SU-DHL-6 (cell line): ENCODE results near the gene GPRIN3.

Experiments
- H2AFZ ChIP-seq: fragments of 200-600 bp; sonication (generic); 2 replicates; pipeline ENCODE4 v1.6.1; 2014; ENCODE audit warnings: low read depth, mild to moderate bottlenecking, moderate library complexity, mixed read lengths, antibody characterized with exemption, low read length; ENCODE audit not compliant: severe bottlenecking
- H3F3A ChIP-seq: fragments of 200-600 bp; shearing (Covaris generic); 2 replicates; pipeline ENCODE4 v1.6.0; 2016; ENCODE audit warnings: antibody characterized with exemption, mild to moderate bottlenecking; ENCODE audit not compliant: insufficient read depth
- H3K27ac ChIP-seq: fragments of 200-600 bp; sonication (generic); 2 replicates; pipeline ENCODE4 v1.5.1; 2016; ENCODE audit warnings: low read depth, mild to moderate bottlenecking, low read length, moderate library complexity, mixed read lengths
- H3K27me3 ChIP-seq: fragments of 200-600 bp; sonication (generic), shearing (Covaris generic); 2 replicates; pipeline ENCODE4 v1.6.0; 2014; ENCODE audit warnings: mild to moderate bottlenecking, low read length
- H3K36me3 ChIP-seq: fragments of 200-600 bp; sonication (generic); 2 replicates; pipeline ENCODE4 v1.6.1; 2014; ENCODE audit warnings: mild to moderate bottlenecking, low read length, mixed read lengths
- H3K4me2 ChIP-seq: fragments of 300-600, 200-600 bp; shearing (Covaris generic), sonication (generic); 2 replicates; pipeline ENCODE4 v1.6.0; 2014; ENCODE audit warnings: low read length, low read depth, mild to moderate bottlenecking; ENCODE audit not compliant: poor library complexity, severe bottlenecking
- H3K4me3 ChIP-seq: fragments of 200-600 bp; sonication (generic); 2 replicates; pipeline ENCODE4 v1.5.1; 2014; ENCODE audit warnings: antibody characterized with exemption, low read length, mild to moderate bottlenecking, mixed read lengths; ENCODE audit not compliant: insufficient read depth, poor library complexity, severe bottlenecking
- H3K79me2 ChIP-seq: fragments of 200-600 bp; sonication (generic); 2 replicates; pipeline ENCODE4 v1.6.1; 2014; ENCODE audit warnings: mild to moderate bottlenecking, low read length, moderate library complexity; ENCODE audit not compliant: insufficient read depth
- H3K9ac ChIP-seq: fragments of 200-600 bp; sonication (generic); 2 replicates; pipeline ENCODE4 v1.7.0; 2014; ENCODE audit warnings: mild to moderate bottlenecking, low read length
- H3K9me2 ChIP-seq: fragments of 200-600 bp; sonication (generic); replicated peaks from 2 replicates; pipeline ENCODE4 v1.6.1; 2014; ENCODE audit warnings: low read length; ENCODE audit not compliant: insufficient read depth
- H3K9me3 ChIP-seq: fragments of 200-600 bp; sonication (generic); 2 replicates; pipeline ENCODE4 v1.6.1; 2014; ENCODE audit warnings: low read length, mixed read lengths; ENCODE audit not compliant: insufficient read depth
- H4K20me1 ChIP-seq: fragments of 200-600 bp; sonication (generic); 2 replicates; pipeline ENCODE4 v1.6.1; 2014; ENCODE audit warnings: low read depth, mild to moderate bottlenecking, antibody characterized with exemption, low read length, moderate library complexity, mixed read lengths
- CTCF ChIP-seq: fragments of 200-600 bp; sonication (generic); IDR thresholded peaks from one replicate; pipeline ENCODE4 v1.5.1; 2017; ENCODE audit warnings: antibody characterized with exemption, mild to moderate bottlenecking, low read length, moderate library complexity; ENCODE audit not compliant: insufficient read depth, poor library complexity, severe bottlenecking
- EZH2phosphoT487 ChIP-seq: fragments of 200-600 bp; sonication (generic), shearing (Covaris generic); conservative IDR thresholded peaks from 2 replicates; pipeline ENCODE4 v1.6.1; 2018; ENCODE audit warnings: mild to moderate bottlenecking, antibody characterized with exemption, low read length, moderate library complexity, mixed read lengths

GPRIN3 gene

GRCh38 chr4:89285745-89286144 lies 21.9 kb downstream of the GPRIN3 start:
- no peaks in the 10 kb centered on the region for H4K20me1 ChIP-seq
- no peak overlapping the region for H3K9ac ChIP-seq
- no peaks in the 10 kb centered on the region for H3K36me3 ChIP-seq
- H3K9me3 ChIP-seq: no peaks in the 10 kb centered on the region
- H3K79me2 ChIP-seq: no peaks in the 10 kb centered on the region
- H3K9me2 ChIP-seq: no peaks in the 10 kb centered on the region
- H3F3A ChIP-seq: no peaks in the 10 kb centered on the region
- no peak overlapping the region for H3K4me3 ChIP-seq
- H3K27me3 ChIP-seq: no peaks in the 10 kb centered on the region
- TF ChIP-seq EZH2phosphoT487 (no peak), CTCF (no peak)
- H3K27ac ChIP-seq: no peak overlapping the region
- H2AFZ ChIP-seq: no peak overlapping the region
- H3K4me2 ChIP-seq: no peak overlapping the region

GRCh38 chr4:89284828-89285227 lies 22.8 kb downstream of the GPRIN3 start:
- no peak for TF ChIP-seq EZH2phosphoT487
- TF ChIP-seq CTCF: no peak
- no peak overlapping the region for H3K27ac ChIP-seq
- no peaks in the 10 kb centered on the region for H3K79me2 ChIP-seq
- no peaks in the 10 kb centered on the region for H3K9me3 ChIP-seq
- H3K27me3 ChIP-seq: no peaks in the 10 kb centered on the region
- no peak overlapping the region for H3K4me3 ChIP-seq
- H4K20me1 ChIP-seq: no peaks in the 10 kb centered on the region
- no peaks in the 10 kb centered on the region for H3K36me3 ChIP-seq
- no peak overlapping the region for H3K9ac ChIP-seq
- no peak overlapping the region for H2AFZ ChIP-seq
- H3K4me2 ChIP-seq: no peak overlapping the region
- no peaks in the 10 kb centered on the region for H3K9me2 ChIP-seq
- H3F3A ChIP-seq: no peaks in the 10 kb centered on the region

DNA sequence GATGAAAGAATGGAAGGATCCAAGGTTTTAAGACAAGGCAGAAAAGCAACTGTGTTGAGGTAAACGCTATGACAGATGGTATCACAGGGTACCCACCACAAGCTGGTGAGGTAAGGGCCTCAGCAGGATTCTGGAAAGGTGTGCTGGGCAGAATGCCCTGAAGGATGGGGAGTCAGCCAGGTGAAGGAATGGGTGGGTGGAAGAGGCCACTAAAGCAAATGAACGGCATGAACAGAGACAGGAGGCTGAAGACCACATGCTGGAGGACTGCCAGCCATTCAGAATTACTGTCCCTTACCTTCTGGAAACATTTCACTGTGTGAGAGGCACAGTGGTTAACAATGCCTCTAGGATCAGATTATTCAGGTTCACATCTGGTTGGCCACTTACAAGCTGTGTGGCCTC lies 23.6 kb downstream of the GPRIN3 start:
- Histone ChIP-seq H2AFZ (no peak overlapping the region), H4K20me1 (no peaks in the 10 kb centered on the region), H3K9me2 (no peaks in the 10 kb centered on the region), H3K9ac (no peak overlapping the region), H3K4me3 (no peak overlapping the region), H3K4me2 (no peak overlapping the region), H3K36me3 (no peaks in the 10 kb centered on the region), H3K79me2 (no peaks in the 10 kb centered on the region), H3K27ac (no peak overlapping the region), H3K9me3 (no peaks in the 10 kb centered on the region), H3K27me3 (no peaks in the 10 kb centered on the region), H3F3A (no peaks in the 10 kb centered on the region)
- TF ChIP-seq EZH2phosphoT487 (no peak), CTCF (no peak)
